ENCODE data around the gene PCCA. TPM values are rescaled to one million over a fixed set of nuclear protein-coding genes. Genes with fewer than 3 reads are reported as not detected.

PCCA gene
- total and polyA plus RNA-seq, 8 donors, result 31.4 to 140 (median 77.0) TPM

GRCh38 chr13:100514788-100515409 lies 426.0 kb downstream of the PCCA start:
- H3K4me3 ChIP-seq, result no peak overlapping the region
- 1 to 4% (median 2%) methylated on average over 5 of the region's 5 CpGs for WGBS, 5 donors
- TF ChIP-seq CTCF (IDR thresholded peaks at IDR 0.05) (peak in 5 of 7 experiments; percentile 54 to 82 (median 73)), EP300 (IDR thresholded peaks at IDR 0.05) (no peak), POLR2AphosphoS5 (IDR thresholded peaks at IDR 0.05) (peak in 1 of 3 donors; percentile 8)
- H3K4me1 ChIP-seq, result peaks cover 0 to 36% (median 8%) of the 10 kb centered on the region in 4 donors
- peaks cover 0 to 9% (median 0%) of the 10 kb centered on the region in 4 donors for H3K36me3 ChIP-seq
- intact Hi-C loops (cut with DNase I; ENCODE audit: low total_unique reads), result loop anchor here (10.0 kb wide), 2 partner anchors 600 to 860 kb away; no protein-coding TSS in a partner anchor
- no peak overlapping the region for H3K27ac ChIP-seq
- no peaks in the 10 kb centered on the region for H3K27me3 ChIP-seq
- peak; percentile 80 to 92 for DNase-seq
- no peaks in the 10 kb centered on the region for H3K9me3 ChIP-seq

- Histone ChIP-seq H3K4me3 (no peak overlapping the region), H3K27ac (no peak overlapping the region), H3K4me1 (peaks cover 0 to 36% (median 8%) of the 10 kb centered on the region in 4 donors), H3K9me3 (no peaks in the 10 kb centered on the region), H3K36me3 (peaks cover 0 to 9% (median 0%) of the 10 kb centered on the region in 4 donors), H3K27me3 (no peaks in the 10 kb centered on the region)
- intact Hi-C loops (cut with DNase I; ENCODE audit: low total_unique reads), result loop anchor here (10.0 kb wide), 2 partner anchors 601 to 861 kb away; no protein-coding TSS in a partner anchor
- no peak for DNase-seq
- 71 to 89% (median 82%) methylated on average over 19 to 20 of the region's 20 CpGs for whole genome bisulfite sequencing, 5 donors
- no peak for TF ChIP-seq POLR2AphosphoS5 (IDR thresholded peaks at IDR 0.05)
- no peak for TF ChIP-seq EP300 (IDR thresholded peaks at IDR 0.05)
- TF ChIP-seq CTCF (IDR thresholded peaks at IDR 0.05), result no peak
- no peak for TF ChIP-seq POLR2A (IDR thresholded peaks at IDR 0.05)
Measured at GRCh38 chr13:100515410-100515800, 426.5 kb downstream of the PCCA start.

GRCh38 chr13:100517135-100517534 lies 428.2 kb downstream of the PCCA start:
- TF ChIP-seq POLR2AphosphoS5 (IDR thresholded peaks at IDR 0.05), result no peak
- TF ChIP-seq CTCF (IDR thresholded peaks at IDR 0.05), result no peak
- TF ChIP-seq POLR2A (IDR thresholded peaks at IDR 0.05), result no peak
- TF ChIP-seq EP300 (IDR thresholded peaks at IDR 0.05), result no peak
- DNase-seq, result peak; percentile 50 to 78
- Histone ChIP-seq H3K36me3 (peaks cover 0 to 9% (median 0%) of the 10 kb centered on the region in 4 donors), H3K27me3 (no peaks in the 10 kb centered on the region), H3K9me3 (no peaks in the 10 kb centered on the region), H3K27ac (peak overlapping the region in 4 of 5 donors; percentile 31 to 69 (median 46)), H3K4me1 (peaks cover 0 to 36% (median 8%) of the 10 kb centered on the region in 4 donors), H3K4me3 (no peak overlapping the region)
- intact Hi-C loops (cut with DNase I; ENCODE audit: low total_unique reads), result loop anchor here (10.0 kb wide), 2 partner anchors 602 to 862 kb away; no protein-coding TSS in a partner anchor
- WGBS, 5 donors, result 39 to 56% (median 44%) methylated on average over 9 of the region's 9 CpGs

- H3K4me1 ChIP-seq, result peaks cover 0 to 36% (median 8%) of the 10 kb centered on the region in 4 donors
- H3K27me3 ChIP-seq, result no peaks in the 10 kb centered on the region
- H3K4me3 ChIP-seq, result no peak overlapping the region
- no peak for DNase-seq
- H3K9me3 ChIP-seq, result no peaks in the 10 kb centered on the region
- intact Hi-C loops (cut with DNase I; ENCODE audit: low total_unique reads), result loop anchor here (10.0 kb wide), 2 partner anchors 603 to 863 kb away; no protein-coding TSS in a partner anchor
- TF ChIP-seq EP300 (IDR thresholded peaks at IDR 0.05), result no peak
- no peak for TF ChIP-seq CTCF (IDR thresholded peaks at IDR 0.05)
- TF ChIP-seq POLR2A (IDR thresholded peaks at IDR 0.05), result no peak
- TF ChIP-seq POLR2AphosphoS5 (IDR thresholded peaks at IDR 0.05), result no peak
- 47 to 73% (median 64%) methylated on average over 13 of the region's 13 CpGs for WGBS, 5 donors
- H3K27ac ChIP-seq, result peak overlapping the region in 4 of 5 donors; percentile 1 to 58 (median 20)
- peaks cover 0 to 9% (median 0%) of the 10 kb centered on the region in 4 donors for H3K36me3 ChIP-seq
Measured at GRCh38 chr13:100517728-100518127, 428.8 kb downstream of the PCCA start.
